HG03469 (cell line): ENCODE data around the gene METTL2B.
"Not testable (repeated sequence)": the region's sequence is repeated elsewhere in the genome, so short reads cannot be mapped to it uniquely, and the experiment has no call there.

Experiments
- ATAC-seq: cut with Tn5 transposase; IDR thresholded peaks from one replicate; pipeline ENCODE4 v1.9.1; 2021; ENCODE audit warnings: mild to moderate bottlenecking, moderate library complexity, moderate number of reproducible peaks; ENCODE audit not compliant: unreplicated experiment

METTL2B gene

GRCh38 chr7:128454808-128455542, 21.6 kb upstream of the METTL2B start:
- ATAC-seq = no peak

GRCh38 chr7:128455543-128456254, 20.8 kb upstream of the METTL2B start, which contains the start of gene HILPDA:
HILPDA (plus strand) TSS chr7:128455878; CDS start chr7:128457269, 1,391 bp downstream.
- peak; percentile 74 for ATAC-seq

- no peak for ATAC-seq
Measured at GRCh38 chr7:128456255-128456725, 20.3 kb upstream of the METTL2B start.

- ATAC-seq = not testable (repeated sequence)
Measured at GRCh38 chr7:128457385-128457784, 19.2 kb upstream of the METTL2B start.

- ATAC-seq = peak; percentile 27
Measured at GRCh38 chr7:128458956-128459355, 17.6 kb upstream of the METTL2B start.

- peak; percentile 30 for ATAC-seq
Measured at GRCh38 chr7:128459394-128459878, 17.1 kb upstream of the METTL2B start.

- no peak for ATAC-seq
Measured at GRCh38 chr7:128462460-128462859, 14.1 kb upstream of the METTL2B start.

GRCh38 chr7:128463345-128463744, 13.2 kb upstream of the METTL2B start:
- not testable (repeated sequence) for ATAC-seq

GRCh38 chr7:128463933-128464332, 12.6 kb upstream of the METTL2B start:
- ATAC-seq = not testable (repeated sequence)

GRCh38 chr7:128466871-128467270, 9.7 kb upstream of the METTL2B start:
- not testable (repeated sequence) for ATAC-seq

- not testable (repeated sequence) for ATAC-seq
Measured at GRCh38 chr7:128477336-128477690, 765 bp downstream of the METTL2B start.

- not testable (repeated sequence) for ATAC-seq
Measured at GRCh38 chr7:128479082-128479481, 2.5 kb downstream of the METTL2B start.

- not testable (repeated sequence) for ATAC-seq
Measured at GRCh38 chr7:128488134-128488533, 11.6 kb downstream of the METTL2B start.

GRCh38 chr7:128497405-128497804, 20.9 kb downstream of the METTL2B start:
- ATAC-seq = no peak

- ATAC-seq = not testable (repeated sequence)
Measured at GRCh38 chr7:128505416-128505815, 28.9 kb downstream of the METTL2B start.

- ATAC-seq = not testable (repeated sequence)
Measured at GRCh38 chr7:128506819-128507218, 30.3 kb downstream of the METTL2B start.

- not testable (repeated sequence) for ATAC-seq
Measured at GRCh38 chr7:128507321-128507993, 30.9 kb downstream of the METTL2B start.

- ATAC-seq = not testable (repeated sequence)
Measured at GRCh38 chr7:128511692-128512091, 35.1 kb downstream of the METTL2B start.

GRCh38 chr7:128515232-128515631, 38.7 kb downstream of the METTL2B start:
- not testable (repeated sequence) for ATAC-seq

GRCh38 chr7:128517023-128517422, 40.5 kb downstream of the METTL2B start:
- ATAC-seq = not testable (repeated sequence)
